ENCODE results near the gene CCDC138. TPM values are rescaled to one million over a fixed set of nuclear protein-coding genes. Genes with fewer than 3 reads are reported as not detected.

CCDC138 gene
- total RNA-seq, 2 experiments from 2014 or later = 14.3 to 15.3 TPM

- no peak for DNase-seq
- intact Hi-C loops (cut with DNase I, micrococcal nuclease) = no loop called here
- Mint-ChIP-seq H3K9me3 (ENCODE audit: low read depth) (peaks cover 5% of the 10 kb centered on the region), H3K4me3 (no peak overlapping the region), H3K27ac (no peak overlapping the region), H3K4me1 (no peaks in the 10 kb centered on the region), H3K36me3 (ENCODE audit: low read depth) (peaks cover 41% of the 10 kb centered on the region), H3K27me3 (no peaks in the 10 kb centered on the region)
- CTCF ChIA-PET = no interaction called here
- no peak for ATAC-seq
- POLR2A ChIA-PET = no interaction called here
These were observed 118.1 kb downstream of the CCDC138 start for GRCh38 chr2:108904680-108905079.

GRCh38 chr2:108905176-108905575, 118.6 kb downstream of the CCDC138 start:
- H3K27me3 Mint-ChIP-seq = no peaks in the 10 kb centered on the region
- peaks cover 5% of the 10 kb centered on the region for H3K9me3 Mint-ChIP-seq (ENCODE audit: low read depth)
- CTCF ChIA-PET = no interaction called here
- peak overlapping the region; percentile 10 for H3K27ac Mint-ChIP-seq
- intact Hi-C loops (cut with DNase I, micrococcal nuclease) = no loop called here
- POLR2A ChIA-PET = no interaction called here
- no peak overlapping the region for H3K4me3 Mint-ChIP-seq
- no peaks in the 10 kb centered on the region for H3K4me1 Mint-ChIP-seq
- ATAC-seq (no peak), DNase-seq (no peak)
- H3K36me3 Mint-ChIP-seq (ENCODE audit: low read depth) = peaks cover 37% of the 10 kb centered on the region

GRCh38 chr2:108905906-108906305, 119.3 kb downstream of the CCDC138 start:
- ChIA-PET POLR2A (no interaction called here), CTCF (no interaction called here)
- intact Hi-C loops (cut with DNase I, micrococcal nuclease) = no loop called here
- peaks cover 31% of the 10 kb centered on the region for H3K36me3 Mint-ChIP-seq (ENCODE audit: low read depth)
- H3K27me3 Mint-ChIP-seq = no peaks in the 10 kb centered on the region
- ATAC-seq (no peak), DNase-seq (no peak)
- no peaks in the 10 kb centered on the region for H3K4me1 Mint-ChIP-seq
- H3K27ac Mint-ChIP-seq = no peak overlapping the region
- H3K4me3 Mint-ChIP-seq = no peak overlapping the region
- H3K9me3 Mint-ChIP-seq (ENCODE audit: low read depth) = peaks cover under 1% of the 10 kb centered on the region

- ChIA-PET POLR2A (no interaction called here), CTCF (no interaction called here)
- H3K27me3 Mint-ChIP-seq = no peaks in the 10 kb centered on the region
- no peaks in the 10 kb centered on the region for H3K4me1 Mint-ChIP-seq
- no peak for ATAC-seq
- peaks cover 27% of the 10 kb centered on the region for H3K36me3 Mint-ChIP-seq (ENCODE audit: low read depth)
- intact Hi-C loops (cut with DNase I, micrococcal nuclease) = no loop called here
- no peak overlapping the region for H3K27ac Mint-ChIP-seq
- no peak for DNase-seq
- H3K4me3 Mint-ChIP-seq = no peak overlapping the region
- no peaks in the 10 kb centered on the region for H3K9me3 Mint-ChIP-seq (ENCODE audit: low read depth)
These were observed 120.0 kb downstream of the CCDC138 start for GRCh38 chr2:108906403-108907077.

GRCh38 chr2:108907822-108908712, 121.5 kb downstream of the CCDC138 start:
- Mint-ChIP-seq H3K27ac (no peak overlapping the region), H3K4me3 (no peak overlapping the region), H3K27me3 (no peaks in the 10 kb centered on the region), H3K36me3 (ENCODE audit: low read depth) (peaks cover 18% of the 10 kb centered on the region), H3K4me1 (no peaks in the 10 kb centered on the region), H3K9me3 (ENCODE audit: low read depth) (no peaks in the 10 kb centered on the region)
- no peak for ATAC-seq
- DNase-seq = no peak
- intact Hi-C loops (cut with DNase I, micrococcal nuclease) = no loop called here
- POLR2A ChIA-PET = no interaction called here
- CTCF ChIA-PET = interaction anchor here (0.6 to 1.1 kb wide), 2 partner anchors 62 to 224 kb away, joined by 4 read pairs; no protein-coding TSS in a partner anchor

- Mint-ChIP-seq H3K27ac (no peak overlapping the region), H3K27me3 (no peaks in the 10 kb centered on the region), H3K4me3 (no peak overlapping the region), H3K9me3 (ENCODE audit: low read depth) (no peaks in the 10 kb centered on the region), H3K36me3 (ENCODE audit: low read depth) (peaks cover 14% of the 10 kb centered on the region), H3K4me1 (no peaks in the 10 kb centered on the region)
- CTCF ChIA-PET = interaction anchor here (1.1 kb wide), 1 partner anchor 61 kb away, joined by 4 read pairs; no protein-coding TSS in a partner anchor
- POLR2A ChIA-PET = no interaction called here
- ATAC-seq (no peak), DNase-seq (no peak)
- intact Hi-C loops (cut with DNase I, micrococcal nuclease) = no loop called here
These were observed 122.1 kb downstream of the CCDC138 start for GRCh38 chr2:108908713-108909070.

GRCh38 chr2:108909275-108909823, 122.8 kb downstream of the CCDC138 start:
- ChIA-PET CTCF (no interaction called here), POLR2A (no interaction called here)
- DNase-seq = no peak
- no peak overlapping the region for H3K27ac Mint-ChIP-seq
- no peaks in the 10 kb centered on the region for H3K9me3 Mint-ChIP-seq (ENCODE audit: low read depth)
- no peak for ATAC-seq
- peaks cover 12% of the 10 kb centered on the region for H3K36me3 Mint-ChIP-seq (ENCODE audit: low read depth)
- no peaks in the 10 kb centered on the region for H3K27me3 Mint-ChIP-seq
- intact Hi-C loops (cut with DNase I, micrococcal nuclease) = no loop called here
- no peak overlapping the region for H3K4me3 Mint-ChIP-seq
- no peaks in the 10 kb centered on the region for H3K4me1 Mint-ChIP-seq

- no peak overlapping the region for H3K27ac Mint-ChIP-seq
- POLR2A ChIA-PET = no interaction called here
- ATAC-seq (no peak), DNase-seq (no peak)
- no peak overlapping the region for H3K4me3 Mint-ChIP-seq
- peaks cover 7% of the 10 kb centered on the region for H3K36me3 Mint-ChIP-seq (ENCODE audit: low read depth)
- no peaks in the 10 kb centered on the region for H3K27me3 Mint-ChIP-seq
- no peaks in the 10 kb centered on the region for H3K9me3 Mint-ChIP-seq (ENCODE audit: low read depth)
- intact Hi-C loops (cut with DNase I, micrococcal nuclease) = no loop called here
- H3K4me1 Mint-ChIP-seq = peaks cover 3% of the 10 kb centered on the region
- CTCF ChIA-PET = no interaction called here
These were observed 123.5 kb downstream of the CCDC138 start for GRCh38 chr2:108910011-108910431.

GRCh38 chr2:108910541-108911396, 124.2 kb downstream of the CCDC138 start:
- no peak for DNase-seq
- no peak for ATAC-seq
- POLR2A ChIA-PET = no interaction called here
- intact Hi-C loops (cut with DNase I, micrococcal nuclease) = no loop called here
- Mint-ChIP-seq H3K27ac (no peak overlapping the region), H3K4me3 (no peak overlapping the region), H3K36me3 (ENCODE audit: low read depth) (peaks cover 2% of the 10 kb centered on the region), H3K9me3 (ENCODE audit: low read depth) (no peaks in the 10 kb centered on the region), H3K4me1 (peaks cover 3% of the 10 kb centered on the region), H3K27me3 (no peaks in the 10 kb centered on the region)
- CTCF ChIA-PET = interaction anchor here (0.8 kb wide), 1 partner anchor 78 kb away, joined by 3 read pairs; no protein-coding TSS in a partner anchor

GRCh38 chr2:108911401-108911800, 124.8 kb downstream of the CCDC138 start:
- no peaks in the 10 kb centered on the region for H3K9me3 Mint-ChIP-seq (ENCODE audit: low read depth)
- ChIA-PET CTCF (interaction anchor here (0.7 to 0.8 kb wide), 2 partner anchors 77 to 1240 kb away, joined by 3 read pairs; no protein-coding TSS in a partner anchor), POLR2A (no interaction called here)
- peaks cover 2% of the 10 kb centered on the region for H3K36me3 Mint-ChIP-seq (ENCODE audit: low read depth)
- no peak overlapping the region for H3K27ac Mint-ChIP-seq
- DNase-seq = no peak
- intact Hi-C loops (cut with DNase I, micrococcal nuclease) = no loop called here
- H3K27me3 Mint-ChIP-seq = no peaks in the 10 kb centered on the region
- peaks cover 3% of the 10 kb centered on the region for H3K4me1 Mint-ChIP-seq
- no peak overlapping the region for H3K4me3 Mint-ChIP-seq
- no peak for ATAC-seq

Measured in activated CD4-positive, alpha-beta T cell treated with anti-CD3 and anti-CD28 coated beads for 36 hours (primary cell).